GOT3 (cell line): ENCODE measurements around the gene SLC10A7.

Source experiments
- DNase-seq: peaks from one replicate; lab custom pipeline; 2025; ENCODE audit warnings: mixed read lengths; lab: John Stamatoyannopoulos, UW

The SLC10A7 gene

DNA sequence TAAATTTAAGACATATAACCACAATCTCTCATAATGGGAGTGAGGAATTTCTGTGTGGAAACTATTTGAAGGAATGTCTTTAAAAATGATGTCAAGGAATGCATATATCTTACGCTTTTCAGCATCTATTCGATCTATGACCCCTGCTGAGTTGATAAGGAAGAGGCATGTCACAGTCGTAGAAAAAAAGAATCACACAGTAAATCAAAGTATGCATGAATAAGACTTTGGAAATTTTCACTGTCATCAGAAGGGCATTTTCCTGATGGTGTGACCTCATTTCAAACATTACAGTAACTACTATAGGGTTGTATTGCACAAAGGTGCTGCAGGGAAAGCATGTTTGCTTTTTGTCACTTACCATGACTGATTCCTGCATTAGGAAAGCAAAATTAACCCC is 265.9 kb downstream of the SLC10A7 start:
- DNase-seq, result no peak

GRCh38 chr4:146255463-146255862 is 266.3 kb downstream of the SLC10A7 start:
- DNase-seq, result no peak

DNA sequence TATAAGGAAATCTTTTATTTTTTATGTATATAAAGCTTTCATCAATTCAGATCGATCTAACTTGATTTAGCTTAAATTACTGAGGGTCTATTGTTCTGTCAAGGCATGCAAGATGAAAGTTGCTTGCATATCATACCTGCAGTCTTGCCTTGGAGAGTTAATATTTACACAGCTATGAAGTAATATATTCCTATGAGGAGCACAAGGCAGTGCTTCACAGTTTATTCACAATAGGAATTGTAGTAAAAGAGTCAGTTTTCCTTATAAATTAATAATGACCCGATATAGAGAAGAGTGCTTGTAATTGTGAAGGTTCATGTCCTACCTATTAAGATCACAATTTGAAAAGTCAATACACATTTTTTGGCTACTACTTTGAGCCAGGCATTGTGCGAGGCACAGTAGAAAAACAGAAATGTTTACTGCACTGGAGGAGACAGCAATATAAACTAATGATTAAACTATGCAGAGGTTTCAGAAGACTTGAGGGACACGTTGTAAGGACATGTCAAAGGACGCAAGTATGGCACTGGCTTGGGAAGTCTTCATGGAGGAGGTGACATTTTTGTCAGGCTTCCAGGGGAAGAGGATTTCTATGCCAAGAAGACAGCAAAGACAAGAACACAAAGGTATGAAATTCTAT is 268.6 kb downstream of the SLC10A7 start:
- DNase-seq, result no peak

DNA sequence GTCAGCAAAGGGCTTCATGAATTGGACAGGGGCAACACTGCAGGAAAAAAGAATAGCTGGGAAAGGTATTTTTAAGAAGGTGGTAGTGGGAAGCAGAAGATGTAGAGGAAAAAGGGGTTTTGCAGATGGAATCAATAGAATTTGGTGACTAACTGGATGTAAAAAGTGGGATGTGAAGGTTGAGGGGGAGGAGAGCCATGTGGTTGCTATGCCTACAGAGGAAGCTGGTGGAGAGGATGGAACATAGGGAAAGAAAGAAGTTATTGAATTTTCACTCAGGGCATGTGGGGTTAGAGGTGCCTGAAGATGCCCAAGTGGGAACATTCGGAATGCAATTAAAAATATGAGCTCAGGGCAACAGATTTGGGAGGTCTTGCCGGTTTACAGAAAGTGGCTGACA is 274.4 kb downstream of the SLC10A7 start:
- no peak for DNase-seq

GRCh38 chr4:146246381-146246780 is 275.4 kb downstream of the SLC10A7 start:
- DNase-seq, result no peak

GRCh38 chr4:146245850-146246249 is 275.9 kb downstream of the SLC10A7 start:
- no peak for DNase-seq

DNA sequence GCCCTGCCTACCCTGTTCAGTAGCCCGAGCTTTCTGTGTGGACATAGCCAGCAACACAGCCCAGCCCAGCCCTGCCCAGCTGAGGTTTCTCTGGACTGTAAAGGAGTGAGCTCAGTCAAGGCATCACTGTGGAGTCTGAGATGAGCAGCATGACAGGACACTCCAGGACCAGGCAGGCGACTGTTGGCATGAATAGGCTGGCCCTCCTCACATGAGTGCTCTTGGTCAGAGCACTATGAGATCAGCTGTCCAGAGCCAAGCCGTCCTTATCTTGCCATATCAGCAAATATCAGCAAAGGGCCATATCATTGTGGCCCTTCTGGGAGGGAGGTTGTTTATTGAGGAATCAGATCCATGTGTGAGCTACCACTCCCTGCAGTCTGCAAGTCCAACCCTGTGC is 276.5 kb downstream of the SLC10A7 start:
- DNase-seq, result no peak

GRCh38 chr4:146244496-146244895 is 277.2 kb downstream of the SLC10A7 start:
- DNase-seq, result no peak

GRCh38 chr4:146243883-146244277 is 277.9 kb downstream of the SLC10A7 start:
- DNase-seq, result no peak

DNA sequence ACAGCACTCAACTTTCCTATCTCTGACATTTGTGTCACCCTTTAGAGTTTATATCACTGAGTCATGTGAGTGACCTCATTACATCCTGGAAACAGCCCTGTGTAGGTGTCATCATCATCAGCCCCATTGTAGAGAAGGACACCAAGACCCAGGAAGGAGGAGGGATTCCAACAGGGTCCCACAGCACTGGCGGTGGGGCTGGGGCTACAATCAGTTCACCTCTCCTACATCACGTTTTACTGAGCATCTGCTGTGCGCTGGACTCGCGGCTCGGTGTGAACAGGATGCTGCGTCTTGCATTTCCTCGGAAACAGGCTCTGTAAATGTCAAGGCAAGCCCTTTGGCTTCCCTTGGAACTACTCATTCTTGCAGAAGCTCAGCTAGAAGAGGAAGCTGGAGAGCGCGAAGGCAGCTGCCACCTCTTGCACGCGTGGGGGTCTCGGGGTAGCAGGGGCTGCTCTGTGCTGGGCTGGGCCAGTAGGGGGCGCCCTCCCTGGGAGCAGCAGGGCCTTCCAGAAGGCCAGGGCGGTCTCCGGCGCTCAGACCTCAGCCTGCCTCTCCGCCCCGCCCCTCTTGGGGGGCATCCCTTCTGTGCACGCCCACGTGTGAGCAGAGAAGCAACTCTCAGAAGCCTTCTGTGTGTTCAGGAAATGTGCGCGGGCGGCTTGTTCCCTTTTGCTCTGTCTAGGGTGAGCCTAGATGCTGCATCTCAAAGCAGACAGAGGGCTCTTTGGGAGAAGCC is 278.4 kb downstream of the SLC10A7 start:
- DNase-seq, result no peak

DNA sequence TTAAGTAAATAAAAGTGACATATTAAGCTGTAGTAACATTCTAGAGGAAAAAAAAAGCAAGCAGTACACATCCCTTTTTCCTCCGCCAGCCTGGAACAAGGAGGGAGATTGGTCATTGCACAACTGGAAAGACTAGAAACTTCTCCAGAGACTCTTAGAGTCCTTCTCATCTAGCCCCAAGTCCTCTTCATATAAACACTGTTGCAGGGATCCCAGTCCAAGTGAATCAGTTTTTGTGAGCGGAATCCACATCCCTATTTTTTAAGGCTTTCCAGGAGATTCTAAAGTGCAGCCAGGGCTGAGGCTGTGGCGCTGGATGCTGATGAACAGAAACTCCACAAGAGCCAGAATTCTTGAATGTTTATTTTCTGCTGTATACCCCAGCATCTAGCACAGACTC is 283.6 kb downstream of the SLC10A7 start:
- no peak for DNase-seq

DNA sequence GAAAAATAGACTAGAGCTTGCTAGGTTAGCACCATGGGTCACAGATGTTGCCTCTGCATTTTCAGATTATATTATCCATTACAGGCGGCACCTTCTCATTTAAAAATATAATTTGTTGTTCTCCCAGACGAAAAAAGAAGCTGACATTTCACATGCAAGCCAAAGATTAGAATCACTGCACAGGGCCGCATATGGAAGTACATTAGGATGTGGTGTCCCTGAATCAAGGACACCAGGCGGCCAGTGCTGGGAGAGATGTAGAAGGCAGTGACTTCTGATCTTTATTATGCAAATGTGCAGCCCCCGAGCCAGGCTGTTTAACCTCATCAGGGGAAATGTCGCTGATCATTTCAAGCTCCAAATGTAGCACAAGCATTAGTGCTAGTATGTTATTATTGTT is 284.6 kb downstream of the SLC10A7 start:
- no peak for DNase-seq

DNA sequence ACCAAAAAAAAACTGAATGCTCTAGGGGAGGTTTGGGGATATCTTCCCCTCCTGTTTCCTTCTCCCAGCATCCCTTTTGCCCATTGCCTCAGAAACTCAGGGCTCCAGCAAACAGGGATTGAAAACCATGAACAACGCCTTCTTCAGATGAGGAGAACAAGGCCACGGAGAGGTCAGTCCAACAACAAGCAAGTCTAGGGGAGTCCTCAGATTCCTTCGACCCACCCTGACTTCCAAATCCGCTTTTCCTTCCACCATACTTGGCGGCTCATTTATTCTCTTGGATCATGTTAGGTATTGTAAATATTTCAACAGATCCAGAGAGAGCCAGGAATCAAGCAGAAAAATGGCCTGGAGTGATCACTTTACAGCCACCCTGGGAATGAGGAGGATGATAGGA is 285.5 kb downstream of the SLC10A7 start:
- DNase-seq, result no peak

GRCh38 chr4:146235654-146236177 is 286.0 kb downstream of the SLC10A7 start:
- DNase-seq, result no peak

- DNase-seq, result no peak
Measured at GRCh38 chr4:146232131-146232722, 289.5 kb downstream of the SLC10A7 start.

DNA sequence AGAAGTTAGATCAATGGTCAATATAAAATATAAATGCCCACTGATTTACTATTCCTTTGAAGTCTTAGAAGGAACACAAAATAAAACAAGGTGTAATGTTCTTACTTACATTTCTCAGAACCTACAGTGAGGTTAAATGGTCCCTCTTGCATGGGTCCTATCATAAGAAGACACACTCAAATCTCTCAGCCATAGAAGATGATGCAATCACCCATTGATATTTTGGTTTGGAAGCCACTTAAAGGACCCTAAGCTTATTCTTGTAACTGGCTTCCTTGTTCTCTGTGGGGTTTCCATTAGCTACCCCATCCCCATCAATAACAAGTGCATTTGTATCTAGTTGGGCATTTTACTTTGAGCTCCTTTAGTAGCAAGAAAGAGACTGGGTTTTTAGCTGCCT is 292.3 kb downstream of the SLC10A7 start:
- no peak for DNase-seq

DNA sequence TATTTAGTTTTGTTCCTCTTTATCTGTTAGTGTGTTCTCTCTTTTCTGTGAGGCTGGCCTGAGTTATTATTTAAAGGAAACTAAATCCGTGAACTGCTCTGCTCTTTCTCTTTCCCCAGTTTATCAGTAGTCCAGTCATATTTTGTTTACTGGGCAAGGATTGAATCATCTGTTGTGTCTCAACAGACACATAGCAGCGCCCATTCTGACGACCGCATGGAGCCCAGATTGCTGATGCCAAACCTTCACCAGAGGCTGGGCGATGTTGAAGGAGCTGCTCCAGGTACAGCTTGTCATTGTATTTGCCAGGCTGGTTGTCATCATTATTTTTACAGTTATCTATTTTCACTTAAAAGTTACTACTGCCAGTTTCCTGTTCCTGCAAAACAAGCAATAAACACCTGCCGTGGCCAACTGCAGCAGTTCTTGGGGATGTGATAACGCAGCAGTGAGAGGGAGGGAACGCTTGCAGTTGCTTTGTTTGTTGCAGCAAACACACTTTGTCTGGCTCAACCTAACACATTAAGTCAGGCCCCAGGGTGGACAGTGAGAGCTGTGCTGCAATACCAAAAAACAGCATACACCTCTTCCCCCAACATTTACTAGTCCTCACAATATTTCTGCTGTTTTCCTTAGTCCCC is 297.3 kb downstream of the SLC10A7 start:
- DNase-seq, result no peak

GRCh38 chr4:146222313-146222712 is 299.4 kb downstream of the SLC10A7 start:
- no peak for DNase-seq

DNA sequence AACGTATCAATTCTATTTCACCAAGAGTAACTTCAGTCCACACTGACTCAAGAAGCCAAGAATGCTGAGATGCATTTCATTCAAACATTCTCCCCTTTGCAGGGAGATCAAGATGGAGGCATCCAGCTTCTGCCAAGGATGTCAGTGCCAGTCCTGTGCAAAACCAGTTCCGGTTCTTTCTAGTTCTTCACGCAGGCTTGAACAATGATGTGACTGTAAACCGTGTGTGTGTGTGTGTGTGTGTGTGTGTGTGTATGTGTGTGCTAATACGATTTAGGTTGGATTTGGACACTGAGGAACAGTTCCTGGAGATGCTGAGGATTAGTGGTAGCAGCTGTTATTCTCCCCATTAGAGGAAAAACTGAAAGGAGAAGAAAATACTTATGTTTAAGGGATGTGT is 307.5 kb downstream of the SLC10A7 start, which contains the start of gene REELD1:
TSS of gene REELD1 (plus strand) at position 301 of the 400 bp plus-strand sequence. CDS start 2,415 bp downstream, outside the sequence.
- no peak for DNase-seq

- no peak for DNase-seq
Measured at GRCh38 chr4:146212781-146213180, 309.0 kb downstream of the SLC10A7 start.

GRCh38 chr4:146211440-146211839 is 310.3 kb downstream of the SLC10A7 start:
- DNase-seq, result no peak

DNA sequence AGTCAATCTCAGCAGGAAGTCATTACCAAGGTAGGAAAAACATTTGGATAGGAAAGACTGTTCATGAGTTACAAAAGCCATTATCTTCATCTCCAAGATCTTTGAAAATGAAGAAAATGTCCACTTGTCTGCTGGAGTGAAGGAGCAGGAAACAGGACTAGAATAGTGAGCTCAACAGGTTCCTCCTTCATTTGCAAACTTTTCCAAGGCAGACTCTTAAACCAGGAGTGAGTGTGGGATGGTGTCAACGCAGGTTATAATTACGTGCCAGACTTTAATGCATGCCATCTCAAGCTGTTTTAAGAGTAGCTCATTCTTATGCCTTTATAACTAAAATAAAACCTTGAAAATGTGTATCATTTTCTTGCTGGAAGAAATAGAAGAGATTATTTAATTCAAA is 310.9 kb downstream of the SLC10A7 start:
- DNase-seq, result no peak

GRCh38 chr4:146207410-146207809 is 314.3 kb downstream of the SLC10A7 start:
- no peak for DNase-seq
